ENCODE data around the gene YIF1A. TPM values are rescaled to one million over a fixed set of nuclear protein-coding genes. Genes with fewer than 3 reads are reported as not detected.

The YIF1A gene
- total RNA-seq = 180 and 267 TPM in 2 replicates

GRCh38 chr11:66288671-66289547 lies at the start of gene YIF1A:
Gene YIF1A, minus strand, starts transcription at chr11:66289143. Its CDS starts 158 bp downstream, at chr11:66288985.

GRCh38 chr11:66336234-66337102 lies 47.5 kb upstream of the YIF1A start, which contains the start of gene RIN1:
Gene RIN1, minus strand, starts transcription at chr11:66336434. Its CDS starts 32 bp downstream, at chr11:66336402.

GRCh38 chr11:66316849-66317251 lies 27.9 kb upstream of the YIF1A start, which contains the start of gene CD248:
Gene CD248, minus strand, starts transcription at chr11:66317044. Its CDS starts 17 bp downstream, at chr11:66317027.

GRCh38 chr11:66291706-66292542 lies 3.0 kb upstream of the YIF1A start, which contains the start of gene TMEM151A:
Gene TMEM151A, plus strand, starts transcription at chr11:66291894. Its CDS starts 120 bp downstream, at chr11:66292014.

GRCh38 chr11:66277471-66278362 lies 11.2 kb downstream of the YIF1A start, which contains the start of gene CNIH2:
Gene CNIH2, plus strand, starts transcription at chr11:66278175. Its CDS starts 282 bp downstream, at chr11:66278457.

GRCh38 chr11:66268244-66268951 lies 20.5 kb downstream of the YIF1A start, which contains the start of gene RAB1B:
Gene RAB1B, plus strand, starts transcription at chr11:66268639. Its CDS starts 41 bp downstream, at chr11:66268680.

Other genes with a start within 250 kb of the YIF1A start
- not detected in 2 replicates for gene GAL3ST3, start 240.0 kb downstream of the YIF1A start, total RNA-seq
- 141 and 205 TPM in 2 replicates for gene SF3B2, start 236.8 kb downstream of the YIF1A start, total RNA-seq
- gene PACS1, start 218.9 kb downstream of the YIF1A start, total RNA-seq = 21.1 and 33.0 TPM in 2 replicates
- gene KLC2, start 31.4 kb downstream of the YIF1A start, total RNA-seq = 16.9 and 24.5 TPM in 2 replicates
- gene RAB1B, start 20.5 kb downstream of the YIF1A start, total RNA-seq = 49.9 and 102 TPM in 2 replicates
- 0.19 and 0.85 TPM in 2 replicates for gene CNIH2, start 11.0 kb downstream of the YIF1A start, total RNA-seq
- under 0.01 and 0.28 TPM in 2 replicates for gene TMEM151A, start 2.8 kb upstream of the YIF1A start, total RNA-seq
- gene CD248, start 27.9 kb upstream of the YIF1A start, total RNA-seq = 28.5 and 40.3 TPM in 2 replicates
- gene RIN1, start 47.3 kb upstream of the YIF1A start, total RNA-seq = 12.1 and 33.5 TPM in 2 replicates
- 38.9 and 83.6 TPM in 2 replicates for gene BRMS1, start 56.0 kb upstream of the YIF1A start, total RNA-seq
- 19.0 and 60.0 TPM in 2 replicates for gene B4GAT1, start 58.5 kb upstream of the YIF1A start, total RNA-seq
- 0.58 and 0.85 TPM in 2 replicates for gene SLC29A2, start 82.6 kb upstream of the YIF1A start, total RNA-seq
- gene NPAS4, start 131.9 kb upstream of the YIF1A start, total RNA-seq = not detected in 2 replicates
- gene MRPL11, start 149.7 kb upstream of the YIF1A start, total RNA-seq = 27.9 and 47.7 TPM in 2 replicates
- 6.7 and 18.6 TPM in 2 replicates for gene PELI3, start 177.8 kb upstream of the YIF1A start, total RNA-seq
- gene DPP3, start 191.3 kb upstream of the YIF1A start, total RNA-seq = 24.2 and 52.5 TPM in 2 replicates
- 16.3 and 33.3 TPM in 2 replicates for gene BBS1, start 221.5 kb upstream of the YIF1A start, total RNA-seq

All from regular cardiac myocyte (primary cell).